ENCODE measurements around the gene GTF2H3.

GTF2H3 gene

GRCh38 chr12:123645878-123646277 lies 12.2 kb downstream of the GTF2H3 start:
- no peak for DNase-seq

GRCh38 chr12:123648401-123648800 lies 14.8 kb downstream of the GTF2H3 start:
- DNase-seq: no peak

- no peak for DNase-seq
Measured at GRCh38 chr12:123654129-123654701, 20.6 kb downstream of the GTF2H3 start.

GRCh38 chr12:123655420-123655819 lies 21.8 kb downstream of the GTF2H3 start:
- no peak for DNase-seq

- no peak for DNase-seq
Measured at GRCh38 chr12:123656392-123656791, 22.8 kb downstream of the GTF2H3 start.

GRCh38 chr12:123657211-123657610 lies 23.6 kb downstream of the GTF2H3 start:
- no peak for DNase-seq

GRCh38 chr12:123659996-123660727 lies 26.5 kb downstream of the GTF2H3 start:
- no peak for DNase-seq

GRCh38 chr12:123667771-123668170 lies 34.1 kb downstream of the GTF2H3 start:
- no peak for DNase-seq

GRCh38 chr12:123670882-123671728 lies 37.5 kb downstream of the GTF2H3 start, which contains the start of gene TCTN2:
Gene TCTN2 (plus strand): TSS chr12:123671113. CDS start chr12:123671241, 128 bp downstream.
- DNase-seq: peak; percentile 82 to 91 (median 90)

- no peak for DNase-seq
Measured at GRCh38 chr12:123671876-123672275, 38.2 kb downstream of the GTF2H3 start.

- no peak for DNase-seq
Measured at GRCh38 chr12:123675436-123675835, 41.8 kb downstream of the GTF2H3 start.

GRCh38 chr12:123676616-123677320 lies 43.1 kb downstream of the GTF2H3 start:
- DNase-seq: no peak

- no peak for DNase-seq
Measured at GRCh38 chr12:123678981-123679380, 45.4 kb downstream of the GTF2H3 start.

GRCh38 chr12:123681605-123682004 lies 48.0 kb downstream of the GTF2H3 start:
- DNase-seq: no peak

GRCh38 chr12:123683964-123684363 lies 50.3 kb downstream of the GTF2H3 start:
- no peak for DNase-seq

GRCh38 chr12:123686636-123687190 lies 53.1 kb downstream of the GTF2H3 start:
- no peak for DNase-seq

GRCh38 chr12:123690191-123690840 lies 56.7 kb downstream of the GTF2H3 start:
- no peak for DNase-seq

GRCh38 chr12:123696207-123696606 lies 62.6 kb downstream of the GTF2H3 start:
- no peak for DNase-seq

- DNase-seq: no peak
Measured at GRCh38 chr12:123696646-123697045, 63.0 kb downstream of the GTF2H3 start.

GRCh38 chr12:123705935-123706334 lies 72.3 kb downstream of the GTF2H3 start:
- DNase-seq: no peak

- DNase-seq: no peak
Measured at GRCh38 chr12:123707466-123707865, 73.8 kb downstream of the GTF2H3 start.
